HUES6 (cell line): ENCODE measurements around the gene TTC38.

Source experiments
- H3K27ac ChIP-seq: 2 replicates; pipeline ENCODE4 v1.7.0; 2013; ENCODE audit warnings: low read depth, mild to moderate bottlenecking, low read length, inconsistent platforms
- H3K27me3 ChIP-seq: 2 replicates; pipeline ENCODE4 v1.6.1; 2013; ENCODE audit warnings: low read length; ENCODE audit not compliant: control insufficient read depth, insufficient read depth
- H3K36me3 ChIP-seq: 2 replicates; pipeline ENCODE4 v1.6.1; 2013; ENCODE audit warnings: low read length; ENCODE audit not compliant: control insufficient read depth, insufficient read depth
- H3K4me1 ChIP-seq: 2 replicates; pipeline ENCODE4 v1.6.1; 2013; ENCODE audit warnings: low read length; ENCODE audit not compliant: control insufficient read depth, insufficient read depth
- H3K4me3 ChIP-seq: 2 replicates; pipeline ENCODE4 v1.5.1; 2013; ENCODE audit warnings: low read depth, low read length
- H3K9ac ChIP-seq: one replicate; pipeline ENCODE4 v1.6.1; 2013; ENCODE audit warnings: mild to moderate bottlenecking, low read length
- H3K9me3 ChIP-seq: 2 replicates; pipeline ENCODE4 v1.6.1; 2013; ENCODE audit warnings: low read depth, low read length; ENCODE audit not compliant: control insufficient read depth, insufficient read depth

TTC38 gene

DNA sequence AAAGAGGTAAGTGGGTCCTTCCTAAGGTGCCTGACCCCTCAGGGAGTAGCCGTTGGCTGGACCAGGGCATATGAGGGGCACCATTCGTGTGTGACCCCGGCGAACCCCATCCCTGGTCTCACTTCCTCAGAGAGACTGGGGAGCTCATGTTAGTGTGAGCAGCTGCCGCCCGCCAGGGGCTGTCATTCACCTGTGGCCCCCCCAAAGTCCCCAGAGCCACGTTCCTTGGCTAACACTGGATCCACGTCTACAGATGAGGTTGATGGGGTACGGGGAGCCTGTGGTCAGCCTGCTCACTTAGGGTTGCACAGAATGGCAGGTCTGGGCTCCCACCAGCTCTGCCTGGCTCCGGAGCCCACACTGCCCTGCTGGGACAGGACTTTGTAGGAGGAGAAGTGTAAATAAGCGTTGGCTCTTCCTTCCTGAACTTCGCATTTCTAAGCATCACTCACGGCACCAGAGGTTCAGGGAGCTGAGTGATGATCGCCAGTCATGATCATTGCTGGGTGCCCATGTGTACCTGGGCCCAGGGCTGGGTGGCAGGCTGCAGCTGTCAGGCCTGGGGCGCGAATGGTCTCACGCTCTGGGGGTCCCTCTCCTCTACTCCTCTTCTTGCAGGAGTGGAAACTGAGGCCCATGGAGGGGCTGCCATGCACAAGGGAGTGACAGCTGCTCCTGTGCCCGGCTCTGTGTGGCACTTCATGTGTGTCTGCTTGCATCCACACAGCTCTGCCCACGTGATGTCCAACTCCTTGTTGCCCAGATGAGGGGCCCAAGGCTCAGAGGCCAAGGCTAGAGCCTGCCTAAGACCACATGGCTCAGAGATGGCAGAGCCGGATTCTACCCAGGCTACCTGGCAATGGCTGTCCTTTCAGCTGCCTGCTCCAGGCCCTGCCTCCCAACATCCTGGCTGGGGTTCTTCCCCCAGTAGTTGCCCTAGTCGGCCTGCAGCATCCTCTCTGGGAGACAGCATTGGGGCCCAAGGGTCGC lies 11.1 kb downstream of the TTC38 start:
- no peaks in the 10 kb centered on the region for H3K4me1 ChIP-seq
- no peak overlapping the region for H3K4me3 ChIP-seq
- no peak overlapping the region for H3K27ac ChIP-seq
- peaks cover 63% of the 10 kb centered on the region for H3K36me3 ChIP-seq
- H3K9me3 ChIP-seq: 0 out of 2 replicates have a peak, but pooled peaks cover 3% of the 10 kb centered on the region
- H3K27me3 ChIP-seq: no peaks in the 10 kb centered on the region
- H3K9ac ChIP-seq: no peak overlapping the region

DNA sequence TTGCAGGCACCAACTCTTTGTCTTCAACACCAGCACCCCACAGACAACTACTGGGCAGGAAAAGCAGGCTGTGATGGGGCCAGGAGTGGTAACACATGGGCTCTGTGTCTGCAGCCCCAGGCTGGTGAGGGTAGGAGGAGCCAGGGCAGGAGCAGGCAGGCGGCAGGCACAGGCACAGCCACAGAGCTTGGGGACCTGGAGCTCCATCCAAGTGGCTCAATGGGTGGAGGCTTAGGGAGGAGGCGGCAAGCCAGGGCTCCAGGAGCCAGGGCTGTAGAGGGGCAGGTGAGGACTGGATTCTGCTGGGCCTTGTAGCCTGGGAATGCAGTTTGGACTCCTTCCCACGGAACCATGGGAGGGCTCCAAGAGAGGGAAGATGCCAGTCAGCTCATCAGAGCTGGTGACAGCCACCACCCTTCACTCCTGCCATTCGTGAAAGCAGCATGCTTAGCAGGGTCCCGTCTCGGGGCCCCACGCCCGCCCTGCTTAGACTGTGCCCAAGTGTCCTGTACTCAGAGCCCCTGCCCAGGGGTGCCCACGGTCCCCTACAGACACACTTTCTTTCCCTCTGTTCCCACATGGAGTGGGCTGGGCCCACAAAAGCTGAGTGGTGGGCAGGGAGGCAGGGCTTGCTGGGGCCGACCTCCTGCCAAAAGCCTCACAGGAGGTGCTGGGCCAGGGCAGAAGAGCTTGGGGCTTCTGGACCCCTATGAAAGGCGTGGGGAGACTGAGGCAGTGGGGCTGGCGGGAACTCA lies 12.4 kb downstream of the TTC38 start:
- Histone ChIP-seq H3K9ac (no peak overlapping the region), H3K27me3 (no peaks in the 10 kb centered on the region), H3K4me1 (no peaks in the 10 kb centered on the region), H3K9me3 (0 out of 2 replicates have a peak, but pooled peaks cover 3% of the 10 kb centered on the region), H3K36me3 (peaks cover 65% of the 10 kb centered on the region), H3K4me3 (no peak overlapping the region), H3K27ac (no peak overlapping the region)

DNA sequence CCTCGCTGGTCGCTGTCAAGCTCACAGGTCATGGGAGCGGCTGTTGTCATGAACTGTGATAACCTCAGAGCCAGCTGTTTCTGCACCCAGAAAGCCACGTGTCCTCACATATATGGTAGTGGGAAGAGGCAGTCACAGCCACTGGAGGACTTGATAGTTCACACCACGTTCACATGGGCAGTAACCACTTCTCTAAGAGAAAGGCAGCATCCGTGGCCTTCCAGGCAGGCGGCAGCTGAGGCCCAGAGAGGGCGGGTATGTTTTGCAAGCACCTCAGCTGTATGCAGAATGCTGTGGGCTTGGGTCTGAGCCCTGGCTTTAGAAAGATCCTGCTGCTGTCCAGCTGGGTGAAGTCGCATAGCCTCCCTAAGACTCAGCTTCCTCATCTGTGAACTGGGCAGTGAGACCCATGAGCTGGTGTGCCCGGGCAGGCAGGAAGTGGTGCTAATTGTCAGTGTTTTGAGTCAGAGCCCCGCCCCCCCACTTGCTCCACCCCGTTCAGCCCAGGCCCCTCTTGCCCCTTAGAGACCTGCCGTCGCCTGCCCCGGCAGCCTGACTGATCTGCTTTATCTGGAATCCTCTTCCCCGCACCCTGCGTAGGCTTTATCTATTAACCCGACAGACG lies 13.3 kb downstream of the TTC38 start:
- peaks cover 59% of the 10 kb centered on the region for H3K36me3 ChIP-seq

GRCh38 chr22:46281866-46282678 lies 14.3 kb downstream of the TTC38 start:
- Histone ChIP-seq H3K4me1 (no peaks in the 10 kb centered on the region), H3K36me3 (peaks cover 64% of the 10 kb centered on the region), H3K9me3 (no peaks in the 10 kb centered on the region), H3K4me3 (no peak overlapping the region), H3K27ac (no peak overlapping the region), H3K27me3 (no peaks in the 10 kb centered on the region), H3K9ac (no peak overlapping the region)

More for the DNA sequence above, 13.3 kb downstream of the TTC38 start:
- Histone ChIP-seq H3K9me3 (no peaks in the 10 kb centered on the region), H3K4me1 (no peaks in the 10 kb centered on the region), H3K9ac (no peak overlapping the region), H3K27me3 (no peaks in the 10 kb centered on the region), H3K4me3 (no peak overlapping the region), H3K27ac (no peak overlapping the region)

DNA sequence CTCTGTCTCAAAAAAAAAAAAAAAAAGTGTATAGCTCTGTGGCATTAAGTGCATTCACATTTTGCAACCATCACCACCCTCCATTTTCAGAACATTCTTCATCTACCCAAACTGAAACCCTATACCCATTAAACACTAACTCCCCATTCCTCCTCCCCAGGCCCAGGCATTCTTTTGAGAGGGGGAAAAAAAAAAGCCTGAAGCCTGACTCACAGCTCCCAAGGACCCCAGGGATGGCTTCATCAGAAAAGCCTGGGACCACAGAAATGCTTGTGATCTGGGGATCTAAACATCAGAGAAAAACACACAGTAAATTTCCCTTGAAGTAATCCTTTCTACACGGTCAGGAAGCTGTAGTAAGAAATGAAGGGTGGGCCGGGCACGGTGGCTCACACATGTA lies 18.2 kb downstream of the TTC38 start:
- Histone ChIP-seq H3K4me3 (no peak overlapping the region), H3K27me3 (no peaks in the 10 kb centered on the region), H3K9ac (no peak overlapping the region), H3K36me3 (peaks cover 55% of the 10 kb centered on the region), H3K4me1 (no peaks in the 10 kb centered on the region), H3K27ac (no peak overlapping the region), H3K9me3 (no peaks in the 10 kb centered on the region)

GRCh38 chr22:46286941-46287872 lies 19.4 kb downstream of the TTC38 start:
- Histone ChIP-seq H3K27me3 (no peaks in the 10 kb centered on the region), H3K4me3 (no peak overlapping the region), H3K4me1 (no peaks in the 10 kb centered on the region), H3K9me3 (no peaks in the 10 kb centered on the region), H3K36me3 (peaks cover 54% of the 10 kb centered on the region), H3K9ac (no peak overlapping the region), H3K27ac (no peak overlapping the region; the same call in 1 of the 2 replicates)

- Histone ChIP-seq H3K9me3 (no peaks in the 10 kb centered on the region), H3K27ac (no peak overlapping the region), H3K4me1 (no peaks in the 10 kb centered on the region), H3K4me3 (no peak overlapping the region), H3K9ac (no peak overlapping the region), H3K27me3 (no peaks in the 10 kb centered on the region), H3K36me3 (peaks cover 53% of the 10 kb centered on the region)
Measured at GRCh38 chr22:46287873-46288751, 20.3 kb downstream of the TTC38 start.

DNA sequence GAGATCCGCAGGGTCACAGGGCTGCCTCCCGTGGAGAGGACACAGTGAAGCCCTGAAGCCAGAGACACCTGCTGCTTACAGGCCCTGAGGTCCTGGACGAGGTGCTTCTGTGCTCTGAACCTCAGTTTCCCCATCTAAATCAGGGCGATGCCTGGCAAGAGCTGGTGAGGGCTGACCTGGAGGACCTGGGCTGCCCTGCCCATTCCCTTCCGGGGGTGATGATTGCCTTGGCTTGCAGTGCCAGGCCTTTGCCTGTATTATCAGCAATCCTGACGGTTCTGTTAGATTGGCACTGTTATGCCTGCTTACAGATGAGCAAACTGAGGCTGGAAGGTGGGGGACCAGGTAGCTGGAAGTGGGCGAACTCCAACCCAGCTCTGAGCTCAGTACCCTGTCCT lies 21.0 kb downstream of the TTC38 start:
- peaks cover 51% of the 10 kb centered on the region for H3K36me3 ChIP-seq
- no peaks in the 10 kb centered on the region for H3K27me3 ChIP-seq
- H3K4me1 ChIP-seq: no peaks in the 10 kb centered on the region
- H3K4me3 ChIP-seq: no peak overlapping the region
- no peak overlapping the region for H3K9ac ChIP-seq
- H3K27ac ChIP-seq: no peak overlapping the region
- no peaks in the 10 kb centered on the region for H3K9me3 ChIP-seq

DNA sequence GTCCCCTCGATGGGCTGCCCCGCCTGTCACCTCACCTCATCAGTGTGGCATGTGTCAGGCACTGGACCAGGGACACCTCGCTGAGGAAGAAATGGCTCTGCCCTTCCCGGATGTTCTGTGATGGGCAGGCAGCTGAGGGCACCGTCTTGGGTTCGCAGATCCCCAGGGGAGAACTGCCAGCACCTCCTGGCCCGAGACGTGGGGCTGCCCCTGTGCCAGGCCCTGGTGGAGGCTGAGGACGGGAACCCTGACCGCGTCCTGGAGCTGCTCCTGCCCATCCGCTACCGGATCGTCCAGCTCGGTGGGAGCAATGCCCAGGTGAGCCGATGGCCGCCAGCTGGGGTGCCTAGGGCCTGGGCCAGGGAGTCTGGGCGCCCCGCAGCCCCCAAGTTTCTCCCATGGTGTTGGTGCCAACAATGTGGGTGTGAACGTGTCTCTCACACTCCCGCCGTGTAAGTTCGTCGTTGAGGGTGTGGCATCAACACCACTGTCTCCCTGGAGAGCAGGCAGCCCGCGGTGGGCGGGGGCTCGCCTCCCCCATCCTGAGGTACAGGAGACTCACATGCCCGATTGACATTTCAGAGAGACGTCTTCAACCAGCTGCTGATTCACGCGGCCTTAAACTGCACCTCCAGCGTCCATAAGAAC lies 21.6 kb downstream of the TTC38 start:
- Histone ChIP-seq H3K27ac (no peak overlapping the region), H3K9ac (no peak overlapping the region), H3K9me3 (no peaks in the 10 kb centered on the region), H3K4me1 (no peaks in the 10 kb centered on the region), H3K36me3 (peaks cover 45% of the 10 kb centered on the region), H3K4me3 (no peak overlapping the region), H3K27me3 (no peaks in the 10 kb centered on the region)
